ENCODE data around the gene DUSP7.

Gene DUSP7

GRCh38 chr3:52056968-52057811 is 819 bp upstream of the DUSP7 start:
- Histone ChIP-seq H3K4me1 (ENCODE audit: control insufficient read depth, insufficient read depth, low read length) (peaks cover 4% of the 10 kb centered on the region; the same call in 1 of the 2 replicates), H3K27ac (ENCODE audit: extremely low read depth, low read depth, low read length) (peak overlapping the region; percentile 18; the same call in 1 of the 2 replicates), H3K4me3 (ENCODE audit: low read depth, low read length) (peak overlapping the region; percentile 58), H3K9me3 (ENCODE audit: control insufficient read depth, insufficient read depth, low read depth, low read length) (no peaks in the 10 kb centered on the region), H3K36me3 (ENCODE audit: control insufficient read depth in 2 of 2, insufficient read depth in 1 of 2, low read length in 2 of 2) (peaks cover 0 to 24% of the 10 kb centered on the region in 2 experiments; a peak in 1 of 3 replicates)
- CTCF ChIA-PET: interaction anchor here (0.6 to 4.1 kb wide), 4 partner anchors 21 to 116 kb away, joined by 4 to 20 read pairs (median 5); partner anchors contain the start of gene RRP9
- POLR2A ChIA-PET: interaction anchor here (0.5 to 2.1 kb wide), 13 partner anchors 10 to 221 kb away, joined by 3 to 11 read pairs (median 3); partner anchors contain the start of genes ABHD14B, POC1A, RPL29 and WDR82
- TF ChIP-seq ZNF830 (tag by site-specific recombination; IDR thresholded peaks at IDR 0.05; ENCODE audit: low read depth): no peak
- no peak for TF ChIP-seq ZBTB6 (tag by site-specific recombination; IDR thresholded peaks at IDR 0.05)
- TF ChIP-seq ZBTB8A (tag by site-specific recombination; IDR thresholded peaks at IDR 0.05): peak; percentile 88
- TF ChIP-seq, protein P1, sequence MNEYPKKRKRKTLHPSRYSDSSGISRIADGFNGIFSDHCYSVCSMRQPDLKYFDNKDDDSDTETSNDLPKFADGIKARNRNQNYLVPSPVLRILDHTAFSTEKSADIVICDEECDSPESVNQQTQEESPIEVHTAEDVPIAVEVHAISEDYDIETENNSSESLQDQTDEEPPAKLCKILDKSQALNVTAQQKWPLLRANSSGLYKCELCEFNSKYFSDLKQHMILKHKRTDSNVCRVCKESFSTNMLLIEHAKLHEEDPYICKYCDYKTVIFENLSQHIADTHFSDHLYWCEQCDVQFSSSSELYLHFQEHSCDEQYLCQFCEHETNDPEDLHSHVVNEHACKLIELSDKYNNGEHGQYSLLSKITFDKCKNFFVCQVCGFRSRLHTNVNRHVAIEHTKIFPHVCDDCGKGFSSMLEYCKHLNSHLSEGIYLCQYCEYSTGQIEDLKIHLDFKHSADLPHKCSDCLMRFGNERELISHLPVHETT (tag by site-specific recombination; IDR thresholded peaks at IDR 0.05): no peak
- TF ChIP-seq ZNF792 (tag by site-specific recombination; IDR thresholded peaks at IDR 0.05): no peak
- peak; percentile 73 for TF ChIP-seq ZFP69B (tag by site-specific recombination; IDR thresholded peaks at IDR 0.05)
- no peak for TF ChIP-seq ATF2 (tag by site-specific recombination; IDR thresholded peaks at IDR 0.05; ENCODE audit: low read depth)
- peak; percentile 99 for TF ChIP-seq ZNF335 (tag by site-specific recombination; conservative IDR thresholded peaks at IDR 0.05)
- no peak for TF ChIP-seq MZF1 (tag by site-specific recombination; IDR thresholded peaks at IDR 0.05; ENCODE audit: borderline replicate concordance)
- TF ChIP-seq KLF1 (tag by site-specific recombination; IDR thresholded peaks at IDR 0.05): peak; percentile 52
- TF ChIP-seq ZNF221 (tag by site-specific recombination; IDR thresholded peaks at IDR 0.05; ENCODE audit: borderline replicate concordance): no peak
- peak; percentile 44; the same call in 1 of the 2 replicates for TF ChIP-seq FEZF1 (tag by site-specific recombination; IDR thresholded peaks at IDR 0.05)
- TF ChIP-seq IKZF3 (tag by site-specific recombination; IDR thresholded peaks at IDR 0.05): peak; percentile 79
- peak; percentile 94 for TF ChIP-seq KLF8 (tag by site-specific recombination; IDR thresholded peaks at IDR 0.05)
- peak; percentile 85 for TF ChIP-seq KLF9 (tag by site-specific recombination; IDR thresholded peaks at IDR 0.05; ENCODE audit: low read depth)
- TF ChIP-seq SP2 (tag by site-specific recombination; IDR thresholded peaks at IDR 0.05): peak; percentile 97
- TF ChIP-seq ZBTB20 (tag by site-specific recombination; IDR thresholded peaks at IDR 0.05): peak; percentile 47; the same call in 1 of the 2 replicates
- TF ChIP-seq, protein P2, sequence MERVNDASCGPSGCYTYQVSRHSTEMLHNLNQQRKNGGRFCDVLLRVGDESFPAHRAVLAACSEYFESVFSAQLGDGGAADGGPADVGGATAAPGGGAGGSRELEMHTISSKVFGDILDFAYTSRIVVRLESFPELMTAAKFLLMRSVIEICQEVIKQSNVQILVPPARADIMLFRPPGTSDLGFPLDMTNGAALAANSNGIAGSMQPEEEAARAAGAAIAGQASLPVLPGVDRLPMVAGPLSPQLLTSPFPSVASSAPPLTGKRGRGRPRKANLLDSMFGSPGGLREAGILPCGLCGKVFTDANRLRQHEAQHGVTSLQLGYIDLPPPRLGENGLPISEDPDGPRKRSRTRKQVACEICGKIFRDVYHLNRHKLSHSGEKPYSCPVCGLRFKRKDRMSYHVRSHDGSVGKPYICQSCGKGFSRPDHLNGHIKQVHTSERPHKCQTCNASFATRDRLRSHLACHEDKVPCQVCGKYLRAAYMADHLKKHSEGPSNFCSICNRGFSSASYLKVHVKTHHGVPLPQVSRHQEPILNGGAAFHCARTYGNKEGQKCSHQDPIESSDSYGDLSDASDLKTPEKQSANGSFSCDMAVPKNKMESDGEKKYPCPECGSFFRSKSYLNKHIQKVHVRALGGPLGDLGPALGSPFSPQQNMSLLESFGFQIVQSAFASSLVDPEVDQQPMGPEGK (tag by site-specific recombination; IDR thresholded peaks at IDR 0.05): 0 out of 2 replicates have a peak, but pooled peaks have one; percentile 58
- TF ChIP-seq, protein P3, sequence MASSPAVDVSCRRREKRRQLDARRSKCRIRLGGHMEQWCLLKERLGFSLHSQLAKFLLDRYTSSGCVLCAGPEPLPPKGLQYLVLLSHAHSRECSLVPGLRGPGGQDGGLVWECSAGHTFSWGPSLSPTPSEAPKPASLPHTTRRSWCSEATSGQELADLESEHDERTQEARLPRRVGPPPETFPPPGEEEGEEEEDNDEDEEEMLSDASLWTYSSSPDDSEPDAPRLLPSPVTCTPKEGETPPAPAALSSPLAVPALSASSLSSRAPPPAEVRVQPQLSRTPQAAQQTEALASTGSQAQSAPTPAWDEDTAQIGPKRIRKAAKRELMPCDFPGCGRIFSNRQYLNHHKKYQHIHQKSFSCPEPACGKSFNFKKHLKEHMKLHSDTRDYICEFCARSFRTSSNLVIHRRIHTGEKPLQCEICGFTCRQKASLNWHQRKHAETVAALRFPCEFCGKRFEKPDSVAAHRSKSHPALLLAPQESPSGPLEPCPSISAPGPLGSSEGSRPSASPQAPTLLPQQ (tag by site-specific recombination; IDR thresholded peaks at IDR 0.05): peak; percentile 77
- TF ChIP-seq ZBTB44 (tag by site-specific recombination; IDR thresholded peaks at IDR 0.05): no peak
- TF ChIP-seq ZNF19 (tag by site-specific recombination; IDR thresholded peaks at IDR 0.05; ENCODE audit: low read depth): no peak
- TF ChIP-seq, protein P4, sequence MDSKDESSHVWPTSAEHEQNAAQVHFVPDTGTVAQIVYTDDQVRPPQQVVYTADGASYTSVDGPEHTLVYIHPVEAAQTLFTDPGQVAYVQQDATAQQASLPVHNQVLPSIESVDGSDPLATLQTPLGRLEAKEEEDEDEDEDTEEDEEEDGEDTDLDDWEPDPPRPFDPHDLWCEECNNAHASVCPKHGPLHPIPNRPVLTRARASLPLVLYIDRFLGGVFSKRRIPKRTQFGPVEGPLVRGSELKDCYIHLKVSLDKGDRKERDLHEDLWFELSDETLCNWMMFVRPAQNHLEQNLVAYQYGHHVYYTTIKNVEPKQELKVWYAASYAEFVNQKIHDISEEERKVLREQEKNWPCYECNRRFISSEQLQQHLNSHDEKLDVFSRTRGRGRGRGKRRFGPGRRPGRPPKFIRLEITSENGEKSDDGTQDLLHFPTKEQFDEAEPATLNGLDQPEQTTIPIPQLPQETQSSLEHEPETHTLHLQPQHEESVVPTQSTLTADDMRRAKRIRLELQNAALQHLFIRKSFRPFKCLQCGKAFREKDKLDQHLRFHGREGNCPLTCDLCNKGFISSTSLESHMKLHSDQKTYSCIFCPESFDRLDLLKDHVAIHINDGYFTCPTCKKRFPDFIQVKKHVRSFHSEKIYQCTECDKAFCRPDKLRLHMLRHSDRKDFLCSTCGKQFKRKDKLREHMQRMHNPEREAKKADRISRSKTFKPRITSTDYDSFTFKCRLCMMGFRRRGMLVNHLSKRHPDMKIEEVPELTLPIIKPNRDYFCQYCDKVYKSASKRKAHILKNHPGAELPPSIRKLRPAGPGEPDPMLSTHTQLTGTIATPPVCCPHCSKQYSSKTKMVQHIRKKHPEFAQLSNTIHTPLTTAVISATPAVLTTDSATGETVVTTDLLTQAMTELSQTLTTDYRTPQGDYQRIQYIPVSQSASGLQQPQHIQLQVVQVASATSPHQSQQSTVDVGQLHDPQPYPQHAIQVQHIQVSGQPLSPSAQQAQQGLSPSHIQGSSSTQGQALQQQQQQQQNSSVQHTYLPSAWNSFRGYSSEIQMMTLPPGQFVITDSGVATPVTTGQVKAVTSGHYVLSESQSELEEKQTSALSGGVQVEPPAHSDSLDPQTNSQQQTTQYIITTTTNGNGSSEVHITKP (tag by site-specific recombination; IDR thresholded peaks at IDR 0.05): peak; percentile 95
- TF ChIP-seq ZFP3 (tag by site-specific recombination; IDR thresholded peaks at IDR 0.05; ENCODE audit: low read depth): no peak

Data from HEK293 (cell line).